ENCODE measurements around the gene FRMPD2.
"Not testable (repeated sequence)": the region's sequence is repeated elsewhere in the genome, so short reads cannot be mapped to it uniquely, and the experiment has no call there.

DNA sequence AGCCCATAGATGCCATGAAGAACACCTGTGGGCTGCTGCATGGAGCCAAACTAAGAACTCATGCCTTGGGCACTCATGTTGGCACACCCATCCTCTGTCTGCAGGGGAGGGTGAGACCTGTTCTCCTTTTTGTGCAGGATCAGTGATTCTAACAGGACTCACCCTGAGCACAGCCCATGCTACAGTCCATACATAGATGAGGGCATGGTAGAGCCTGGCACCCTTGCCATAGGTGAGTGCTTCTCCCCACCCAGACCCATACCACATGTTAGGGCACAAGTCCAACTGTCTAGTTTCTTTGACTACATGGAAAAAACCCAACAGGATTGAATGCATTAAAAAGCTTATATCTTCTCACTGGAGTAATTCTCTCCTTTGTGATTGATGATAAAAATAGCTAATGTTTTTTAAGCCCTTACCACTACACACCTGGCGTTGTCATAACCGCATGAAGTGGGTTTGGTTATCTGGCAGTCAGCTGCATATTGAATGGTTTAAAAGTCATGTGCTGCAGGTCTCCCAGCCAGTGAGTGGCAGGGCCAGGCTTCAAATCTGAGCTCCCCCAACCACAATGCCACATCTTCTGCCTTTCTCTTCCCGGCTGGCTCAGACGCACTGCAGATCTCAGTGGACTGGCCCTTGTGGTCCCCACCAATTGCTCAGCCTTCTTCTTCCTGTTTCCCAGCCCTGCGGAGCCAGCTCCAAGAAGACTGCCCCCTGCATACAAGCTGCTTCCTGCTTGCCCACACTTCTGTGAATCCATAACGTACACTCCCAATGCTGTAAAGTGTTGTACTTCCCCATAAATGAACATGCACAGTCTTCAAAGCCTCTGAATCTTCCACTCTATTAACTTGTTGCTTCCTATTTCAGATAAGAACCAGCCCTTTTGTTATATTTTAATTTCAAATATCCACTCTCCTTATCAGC is 120.0 kb downstream of the FRMPD2 start:
- not testable (repeated sequence) for TF ChIP-seq CTCF (IDR thresholded peaks at IDR 0.05; ENCODE audit: borderline replicate concordance, extremely low read depth, low read length, poor library complexity, severe bottlenecking); EZH2 (IDR thresholded peaks at IDR 0.05; ENCODE audit: borderline replicate concordance, low read depth, low read length, severe bottlenecking)

Data from DND-41 (cell line).